Pons (tissue), 1 donor: Measurements from ENCODE around the gene NBPF26.
"Not testable (repeated sequence)": the region's sequence is repeated elsewhere in the genome, so short reads cannot be mapped to it uniquely, and the experiment has no call there.

ENCODE experiments used
- DNase-seq: peaks from one replicate; pipeline ENCODE4 v3.0.0-alpha.2; 2016; ENCODE audit warnings: low spot score

The NBPF26 gene

DNA sequence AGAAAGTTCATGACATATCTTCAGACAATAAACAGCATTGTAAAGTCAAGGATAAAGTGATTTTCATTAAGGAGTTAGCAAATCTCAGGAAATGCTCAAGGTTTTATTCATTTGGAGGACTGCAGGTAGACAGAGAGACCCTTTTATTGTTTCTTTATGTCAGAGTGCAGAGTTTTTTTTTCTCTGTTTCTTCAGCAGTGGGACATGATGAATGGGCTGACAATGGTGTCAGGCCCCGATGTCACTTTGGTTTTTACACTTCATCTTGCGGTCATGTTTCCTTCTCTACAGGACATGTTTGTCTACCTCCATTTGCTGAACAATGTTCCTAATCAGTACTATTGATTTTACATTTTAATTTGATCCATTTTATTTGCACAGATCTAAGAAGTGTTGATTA, 134.4 kb downstream of the NBPF26 start:
- DNase-seq, result not testable (repeated sequence)

DNA sequence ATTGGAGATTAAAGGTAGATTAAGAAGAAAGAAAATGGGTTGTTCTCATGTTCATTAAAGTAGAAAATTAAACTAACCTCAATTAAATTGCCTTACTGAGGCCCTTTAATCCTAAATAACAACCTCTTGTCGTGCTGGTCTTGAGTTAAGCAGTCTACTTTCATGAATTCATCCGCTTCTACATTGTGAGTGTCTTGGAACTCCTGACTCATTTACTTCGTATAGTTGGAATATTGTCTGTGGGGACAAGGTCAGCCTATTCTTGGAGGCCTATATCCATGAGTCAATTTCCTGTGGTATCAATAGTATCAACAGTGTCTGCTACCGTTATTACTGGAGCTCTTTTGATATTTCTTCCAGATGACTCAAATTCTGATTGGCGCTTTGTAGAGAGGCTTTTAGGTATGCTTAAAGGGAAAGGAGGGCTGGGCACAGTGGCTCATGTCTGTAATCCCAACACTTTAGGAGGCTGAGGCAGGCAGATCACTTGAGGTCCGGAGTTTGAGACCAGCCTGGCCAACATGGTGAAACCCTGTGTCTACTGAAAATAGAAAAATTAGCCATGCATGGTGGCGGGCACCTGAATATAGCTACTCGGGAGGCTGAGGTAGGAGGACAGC, 136.0 kb downstream of the NBPF26 start:
- not testable (repeated sequence) for DNase-seq

DNA sequence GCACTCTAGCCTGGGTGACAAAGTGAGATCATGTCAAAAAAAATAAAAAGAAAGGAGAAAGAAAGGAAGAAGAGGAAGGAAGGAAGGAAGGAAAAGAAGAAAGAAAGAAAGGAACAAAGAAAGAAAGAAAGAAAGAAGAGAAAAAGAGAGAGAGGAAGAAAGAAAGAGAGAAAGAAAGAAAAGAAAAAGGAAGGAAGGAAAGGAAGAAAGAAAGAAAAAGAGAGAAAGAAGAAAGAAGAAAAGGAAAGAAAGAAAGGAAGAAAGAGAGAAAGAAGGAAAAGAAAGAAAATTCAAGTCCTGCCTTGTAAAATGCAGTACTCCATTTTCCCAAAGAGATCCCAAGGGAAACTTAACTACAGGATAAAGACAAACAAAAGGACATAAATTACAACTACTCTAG, 154.5 kb downstream of the NBPF26 start:
- not testable (repeated sequence) for DNase-seq

DNA sequence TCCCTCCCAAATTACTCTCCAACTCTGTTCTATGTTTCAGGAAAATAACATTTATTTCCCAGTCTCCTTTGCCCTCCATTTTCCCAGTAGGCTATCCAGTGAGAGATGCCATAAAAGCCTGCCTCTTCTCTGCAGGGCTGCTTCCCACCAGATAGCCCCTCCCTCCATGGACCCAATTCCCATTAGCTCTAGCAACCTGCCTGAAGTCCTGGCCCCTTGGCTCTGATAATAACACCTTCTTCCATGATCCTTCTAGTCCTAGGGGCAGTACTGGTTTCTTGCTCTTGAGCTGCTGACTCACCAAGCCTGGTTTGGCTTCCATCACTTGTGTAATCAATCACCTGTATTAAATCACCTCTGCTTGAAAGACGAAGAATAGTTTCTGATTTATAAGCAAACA, 156.3 kb downstream of the NBPF26 start:
- DNase-seq, result not testable (repeated sequence)

DNA sequence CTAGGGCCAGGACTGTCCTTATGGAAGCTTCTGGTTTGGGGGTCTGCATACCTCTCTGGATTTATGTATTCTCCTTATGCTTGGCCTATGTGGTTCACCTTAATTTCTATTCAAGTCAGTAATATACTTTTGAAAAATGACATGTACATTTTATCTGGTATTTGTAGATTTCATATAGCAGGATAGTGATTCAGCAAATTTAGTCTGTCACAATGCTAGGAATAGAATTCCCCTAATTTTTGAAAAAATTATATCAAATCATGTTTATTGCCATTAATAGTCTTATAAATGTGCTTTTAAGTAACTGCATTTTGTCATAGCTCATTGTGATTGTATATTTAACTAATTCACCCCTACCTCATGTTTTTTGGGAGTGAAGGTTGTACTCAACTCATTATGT, 158.2 kb downstream of the NBPF26 start:
- not testable (repeated sequence) for DNase-seq
